HepG2 (cell line): ENCODE data around the gene DALRD3. TPM values are rescaled to one million over a fixed set of nuclear protein-coding genes. Genes with fewer than 3 reads are reported as not detected.

ENCODE experiments used
- CHD4 ChIP-seq: fragments of 200-600 bp; sonication (generic); IDR thresholded peaks from 2 replicates; pipeline ENCODE4 v1.7.0; 2017; ENCODE audit warnings: mild to moderate bottlenecking, low read length, borderline replicate concordance
- CREB3 ChIP-seq: sonication (generic); formaldehyde crosslinking; IDR thresholded peaks from 2 replicates; pipeline ENCODE4 v1.5.0; 2020; ENCODE audit warnings: missing genetic modification reagents
- HIVEP1 ChIP-seq: sonication (generic); formaldehyde crosslinking; IDR thresholded peaks from 2 replicates; pipeline ENCODE4 v1.4.0; 2020; ENCODE audit warnings: mild to moderate bottlenecking, missing genetic modification reagents
- HNF1B ChIP-seq: sonication (generic); formaldehyde crosslinking; IDR thresholded peaks from 2 replicates; pipeline ENCODE4 v1.5.1; 2020; ENCODE audit warnings: mild to moderate bottlenecking, moderate library complexity, missing genetic modification reagents
- KDM1A ChIP-seq: IDR thresholded peaks from 2 replicates; pipeline ENCODE4 v1.6.1; 2016; ENCODE audit warnings: missing compliant biosample characterization
- KLF16 ChIP-seq, 2 experiments: sonication (generic) in 1 of 2; formaldehyde crosslinking in 1 of 2; IDR thresholded peaks; 2 replicates each; pipeline versions ENCODE4 v1.6.1 to v1.8.0; 2016 to 2023; ENCODE audit warnings: missing genetic modification reagents in 2 of 2, missing compliant biosample characterization in 1 of 2
- MAFF ChIP-seq: IDR thresholded peaks from 2 replicates; pipeline ENCODE4 v1.6.1; 2011; ENCODE audit warnings: low read depth, low read length, improper control_type of control experiment
- MTA1 ChIP-seq: sonication (generic); formaldehyde crosslinking; IDR thresholded peaks from 2 replicates; pipeline ENCODE4 v1.4.0; 2020; ENCODE audit warnings: missing genetic modification reagents, mild to moderate bottlenecking, borderline replicate concordance
- MXD1 ChIP-seq: sonication (generic); formaldehyde crosslinking; IDR thresholded peaks from 2 replicates; pipeline ENCODE4 v1.4.0; 2020; ENCODE audit warnings: mild to moderate bottlenecking, missing genetic modification reagents
- NFE2L1 ChIP-seq: sonication (generic); formaldehyde crosslinking; IDR thresholded peaks from 2 replicates; pipeline ENCODE4 v1.4.0; 2020; ENCODE audit warnings: missing genetic modification reagents, mild to moderate bottlenecking, borderline replicate concordance
- PHF21A ChIP-seq: sonication (generic); formaldehyde crosslinking; IDR thresholded peaks from 2 replicates; pipeline ENCODE4 v1.5.0; 2020; ENCODE audit warnings: mild to moderate bottlenecking, missing genetic modification reagents
- POGZ ChIP-seq: sonication (generic); formaldehyde crosslinking; IDR thresholded peaks from 2 replicates; pipeline ENCODE4 v1.4.0; 2020; ENCODE audit warnings: mild to moderate bottlenecking, missing genetic modification reagents
- REXO4 ChIP-seq: sonication (generic); formaldehyde crosslinking; IDR thresholded peaks from 2 replicates; pipeline ENCODE4 v1.8.0; 2022; ENCODE audit warnings: missing genetic modification reagents, mild to moderate bottlenecking, borderline replicate concordance
- RNF2 ChIP-seq: fragments of 450-650 bp; conservative IDR thresholded peaks from 2 replicates; pipeline ENCODE4 v1.6.1; 2016; ENCODE audit warnings: low read depth
- SNAI1 ChIP-seq: sonication (generic); formaldehyde crosslinking; IDR thresholded peaks from 2 replicates; pipeline ENCODE4 v1.5.0; 2020; ENCODE audit warnings: mild to moderate bottlenecking, missing genetic modification reagents, borderline replicate concordance
- TBP ChIP-seq: sonication (generic); formaldehyde crosslinking; IDR thresholded peaks from 2 replicates; pipeline ENCODE4 v1.5.0; 2020; ENCODE audit warnings: missing genetic modification reagents
- TRIM24 ChIP-seq: sonication (generic); formaldehyde crosslinking; IDR thresholded peaks from 2 replicates; pipeline ENCODE4 v1.8.0; 2022; ENCODE audit warnings: mild to moderate bottlenecking, missing genetic modification reagents
- ZEB1 ChIP-seq: IDR thresholded peaks from 2 replicates; pipeline ENCODE4 v1.6.1; 2012; ENCODE audit warnings: mild to moderate bottlenecking, low read depth, inconsistent platforms; ENCODE audit not compliant: insufficient replicate concordance
- ZNF205 ChIP-seq: IDR thresholded peaks from 2 replicates; pipeline ENCODE4 v1.6.1; 2018; ENCODE audit warnings: missing biosample characterization, missing genetic modification reagents
- ZNF230 ChIP-seq: sonication (generic); formaldehyde crosslinking; IDR thresholded peaks from 2 replicates; pipeline ENCODE4 v1.4.0; 2020; ENCODE audit warnings: mild to moderate bottlenecking, missing genetic modification reagents
- ZNF253 ChIP-seq: sonication (generic); formaldehyde crosslinking; IDR thresholded peaks from 2 replicates; pipeline ENCODE4 v1.8.0; 2022; ENCODE audit warnings: mild to moderate bottlenecking, missing genetic modification reagents, borderline replicate concordance
- ZNF275 ChIP-seq: sonication (generic); formaldehyde crosslinking; IDR thresholded peaks from 2 replicates; pipeline ENCODE4 v1.8.0; 2022; ENCODE audit warnings: missing genetic modification reagents, mild to moderate bottlenecking, inconsistent platforms, borderline replicate concordance
- ZNF556 ChIP-seq: sonication (generic); formaldehyde crosslinking; IDR thresholded peaks from 2 replicates; pipeline ENCODE4 v1.4.0; 2020; ENCODE audit warnings: mild to moderate bottlenecking, missing genetic modification reagents, borderline replicate concordance
- ZNF589 ChIP-seq: sonication (generic); formaldehyde crosslinking; conservative IDR thresholded peaks from 2 replicates; pipeline ENCODE4 v1.8.0; 2022; ENCODE audit warnings: mild to moderate bottlenecking, moderate library complexity, missing genetic modification reagents
- ZNF768 ChIP-seq: sonication (generic); formaldehyde crosslinking; IDR thresholded peaks from 2 replicates; pipeline ENCODE4 v1.4.0; 2020; ENCODE audit warnings: missing genetic modification reagents
- ZSCAN29 ChIP-seq: sonication (generic); formaldehyde crosslinking; conservative IDR thresholded peaks from 2 replicates; pipeline ENCODE4 v1.4.0; 2020; ENCODE audit warnings: mild to moderate bottlenecking, missing genetic modification reagents
- polyA plus RNA-seq, 8 experiments: library from polyadenylated mRNA; depleted of rRNA in 3 of 8; stranded (reverse) in 7 of 8; unstranded in 1 of 8; fragments of >200 nt; fragmentation: Illumina TruSeq in 4 of 8; extraction: Trizol in 4 of 8; gene quantifications; 2 replicates each; pipeline versions ENCODE4 v1.2.1 to v1.2.3, GENCODE V29; 2011 to 2016; ENCODE audit warnings: low read depth in 4 of 8, missing spikeins in 1 of 8, mixed read lengths in 1 of 8; ENCODE audit not compliant: insufficient read depth in 1 of 8
- total RNA-seq, 5 experiments: library from RNA; depleted of rRNA; stranded (reverse); fragments of >200 nt; fragmentation: Illumina TruSeq; extraction: Trizol; gene quantifications; 2 replicates each; pipeline ENCODE4 v1.2.3, GENCODE V29; 2016; ENCODE audit warnings: low read depth in 1 of 5

DALRD3 gene
- total and polyA plus RNA-seq, 2 of the 13 experiments (the other 11 are each of a cell fraction or from before 2014, with no cell fraction given): 19.9 to 36.5 TPM

- peak; percentile 70; the same call in 1 of the 2 replicates for TF ChIP-seq MTA1
- TF ChIP-seq ZNF768 (CRISPR knock-in tag): peak; percentile 60; the same call in 1 of the 2 replicates
- TF ChIP-seq ZNF205 (CRISPR knock-in tag): no peak
- peak; percentile 47; the same call in 1 of the 2 replicates for TF ChIP-seq ZNF275 (CRISPR knock-in tag)
- TF ChIP-seq KLF16 (CRISPR knock-in tag; IDR thresholded peaks at IDR 0.05): no peak; a peak in 1 of 4 replicates
- TF ChIP-seq RNF2: no peak
- peak; percentile 62; the same call in 1 of the 2 replicates for TF ChIP-seq ZNF253
- peak; percentile 80 for TF ChIP-seq ZEB1
- peak; percentile 36; the same call in 1 of the 2 replicates for TF ChIP-seq ZNF556 (CRISPR knock-in tag)
- TF ChIP-seq KDM1A (CRISPR knock-in tag): no peak
- TF ChIP-seq HIVEP1: peak; percentile 75; the same call in 1 of the 2 replicates
- TF ChIP-seq NFE2L1 (CRISPR knock-in tag): no peak
- TF ChIP-seq CHD4: no peak
- no peak for TF ChIP-seq CREB3
- TF ChIP-seq MXD1 (CRISPR knock-in tag): peak; percentile 75
- TF ChIP-seq HNF1B (CRISPR knock-in tag): peak; percentile 78; the same call in 1 of the 2 replicates
- no peak for TF ChIP-seq REXO4 (CRISPR knock-in tag)
- 0 out of 2 replicates have a peak, but pooled peaks have one; percentile 29 for TF ChIP-seq SNAI1
- TF ChIP-seq ZNF230 (CRISPR knock-in tag): peak; percentile 59
- peak; percentile 71; the same call in 1 of the 2 replicates for TF ChIP-seq ZNF589 (CRISPR knock-in tag)
- TF ChIP-seq ZSCAN29: peak; percentile 75; the same call in 1 of the 2 replicates
- no peak for TF ChIP-seq TRIM24 (CRISPR knock-in tag)
- no peak for TF ChIP-seq MAFF
- TF ChIP-seq TBP (CRISPR knock-in tag): no peak
- TF ChIP-seq POGZ: 0 out of 2 replicates have a peak, but pooled peaks have one; percentile 26
- TF ChIP-seq PHF21A (CRISPR knock-in tag): peak; percentile 45; the same call in 1 of the 2 replicates
Observed at GRCh38 chr3:49017971-49018706, at the start of gene DALRD3 (continued).
